IPS-20b (cell line): ENCODE results near the gene MCCC1.
"Not testable (repeated sequence)": the region's sequence is repeated elsewhere in the genome, so short reads cannot be mapped to it uniquely, and the experiment has no call there.

Source experiments
- H3K27ac ChIP-seq: one replicate; pipeline ENCODE4 v1.5.1; 2013; ENCODE audit warnings: low read length
- H3K27me3 ChIP-seq: 2 replicates; pipeline ENCODE4 v1.6.1; 2013; ENCODE audit warnings: mild to moderate bottlenecking, low read length, inconsistent platforms; ENCODE audit not compliant: insufficient read depth
- H3K36me3 ChIP-seq: 2 replicates; pipeline ENCODE4 v1.6.1; 2013; ENCODE audit warnings: low read depth, mild to moderate bottlenecking, inconsistent platforms, low read length, moderate library complexity; ENCODE audit not compliant: insufficient read depth
- H3K4me1 ChIP-seq: 2 replicates; pipeline ENCODE4 v1.6.1; 2013; ENCODE audit warnings: mild to moderate bottlenecking, control low read depth, inconsistent platforms, low read length, moderate library complexity; ENCODE audit not compliant: insufficient read depth
- H3K4me3 ChIP-seq: 2 replicates; pipeline ENCODE4 v1.5.1; 2013; ENCODE audit warnings: mild to moderate bottlenecking, low read length, inconsistent platforms
- H3K9ac ChIP-seq: 2 replicates; pipeline ENCODE4 v1.6.1; 2013; ENCODE audit warnings: low read depth, mild to moderate bottlenecking, inconsistent platforms, low read length, moderate library complexity
- H3K9me3 ChIP-seq: 2 replicates; pipeline ENCODE4 v1.6.1; 2013; ENCODE audit warnings: mild to moderate bottlenecking, low read depth, low read length, inconsistent platforms; ENCODE audit not compliant: insufficient read depth

The MCCC1 gene

GRCh38 chr3:183122257-183122932, 23.1 kb upstream of the MCCC1 start:
- no peaks in the 10 kb centered on the region for H3K4me1 ChIP-seq
- no peak overlapping the region for H3K27ac ChIP-seq
- H3K27me3 ChIP-seq, result peaks cover 6% of the 10 kb centered on the region
- H3K36me3 ChIP-seq, result no peaks in the 10 kb centered on the region
- no peak overlapping the region for H3K4me3 ChIP-seq
- H3K9ac ChIP-seq, result no peak overlapping the region
- H3K9me3 ChIP-seq, result no peaks in the 10 kb centered on the region

- H3K27ac ChIP-seq, result no peak overlapping the region
- H3K27me3 ChIP-seq, result peaks cover 18% of the 10 kb centered on the region
- H3K4me1 ChIP-seq, result peaks cover 4% of the 10 kb centered on the region; the same call in 1 of the 2 replicates
These were observed 21.4 kb upstream of the MCCC1 start for GRCh38 chr3:183120538-183121215.

GRCh38 chr3:183117056-183117455, 17.8 kb upstream of the MCCC1 start:
- Histone ChIP-seq H3K4me1 (peaks cover 21% of the 10 kb centered on the region), H3K9ac (no peak overlapping the region), H3K9me3 (no peaks in the 10 kb centered on the region), H3K36me3 (no peaks in the 10 kb centered on the region), H3K27ac (no peak overlapping the region), H3K27me3 (peaks cover 18% of the 10 kb centered on the region), H3K4me3 (no peak overlapping the region)

More at GRCh38 chr3:183120538-183121215, 21.4 kb upstream of the MCCC1 start:
- Histone ChIP-seq H3K36me3 (no peaks in the 10 kb centered on the region), H3K9me3 (no peaks in the 10 kb centered on the region), H3K4me3 (no peak overlapping the region), H3K9ac (no peak overlapping the region)

GRCh38 chr3:183116025-183116614, 16.8 kb upstream of the MCCC1 start:
- no peaks in the 10 kb centered on the region for H3K36me3 ChIP-seq
- H3K27me3 ChIP-seq, result peaks cover 18% of the 10 kb centered on the region
- H3K4me1 ChIP-seq, result peaks cover 21% of the 10 kb centered on the region
- no peak overlapping the region for H3K27ac ChIP-seq
- no peaks in the 10 kb centered on the region for H3K9me3 ChIP-seq
- peak overlapping the region; percentile 69 for H3K4me3 ChIP-seq
- H3K9ac ChIP-seq, result peak overlapping the region; percentile 38; the same call in 1 of the 2 replicates

GRCh38 chr3:183114384-183115178, 15.3 kb upstream of the MCCC1 start:
- H3K27me3 ChIP-seq, result peaks cover 18% of the 10 kb centered on the region
- no peaks in the 10 kb centered on the region for H3K9me3 ChIP-seq
- peak overlapping the region; percentile 33 for H3K27ac ChIP-seq
- peak overlapping the region; percentile 40 for H3K4me3 ChIP-seq
- H3K36me3 ChIP-seq, result no peaks in the 10 kb centered on the region
- H3K9ac ChIP-seq, result peak overlapping the region; percentile 62; the same call in 1 of the 2 replicates
- peaks cover 21% of the 10 kb centered on the region for H3K4me1 ChIP-seq

GRCh38 chr3:183109847-183110246, 10.6 kb upstream of the MCCC1 start:
- not testable (repeated sequence) for H3K9me3 ChIP-seq, H3K27me3 ChIP-seq, H3K27ac ChIP-seq, H3K4me3 ChIP-seq, H3K36me3 ChIP-seq, H3K9ac ChIP-seq
- H3K4me1 ChIP-seq, result peaks cover 11% of the 10 kb centered on the region; the same call in 1 of the 2 replicates

GRCh38 chr3:183108470-183108869, 9.2 kb upstream of the MCCC1 start:
- no peaks in the 10 kb centered on the region for H3K4me1 ChIP-seq

GRCh38 chr3:183108001-183108449, 8.7 kb upstream of the MCCC1 start:
- H3K9ac ChIP-seq, result no peak overlapping the region
- no peak overlapping the region for H3K4me3 ChIP-seq
- H3K4me1 ChIP-seq, result no peaks in the 10 kb centered on the region
- no peak overlapping the region for H3K27ac ChIP-seq
- no peaks in the 10 kb centered on the region for H3K27me3 ChIP-seq
- H3K9me3 ChIP-seq, result no peaks in the 10 kb centered on the region
- H3K36me3 ChIP-seq, result no peaks in the 10 kb centered on the region

More at GRCh38 chr3:183108470-183108869, 9.2 kb upstream of the MCCC1 start:
- no peak overlapping the region for H3K4me3 ChIP-seq
- H3K27me3 ChIP-seq, result no peaks in the 10 kb centered on the region
- H3K36me3 ChIP-seq, result no peaks in the 10 kb centered on the region
- no peak overlapping the region for H3K9ac ChIP-seq
- no peak overlapping the region for H3K27ac ChIP-seq
- no peaks in the 10 kb centered on the region for H3K9me3 ChIP-seq

GRCh38 chr3:183107372-183107771, 8.1 kb upstream of the MCCC1 start:
- not testable (repeated sequence) for H3K27ac ChIP-seq, H3K9me3 ChIP-seq, H3K4me1 ChIP-seq, H3K4me3 ChIP-seq, H3K27me3 ChIP-seq, H3K36me3 ChIP-seq, H3K9ac ChIP-seq

GRCh38 chr3:183106635-183107034, 7.3 kb upstream of the MCCC1 start:
- H3K9me3 ChIP-seq, result no peaks in the 10 kb centered on the region
- H3K4me1 ChIP-seq, result no peaks in the 10 kb centered on the region
- H3K9ac ChIP-seq, result no peak overlapping the region; the same call in 1 of the 2 replicates
- no peaks in the 10 kb centered on the region for H3K36me3 ChIP-seq
- no peak overlapping the region for H3K27ac ChIP-seq
- no peaks in the 10 kb centered on the region for H3K27me3 ChIP-seq
- no peak overlapping the region for H3K4me3 ChIP-seq

- not testable (repeated sequence) for H3K9ac ChIP-seq, H3K9me3 ChIP-seq, H3K4me1 ChIP-seq, H3K27me3 ChIP-seq, H3K4me3 ChIP-seq, H3K27ac ChIP-seq, H3K36me3 ChIP-seq
These were observed 4.7 kb upstream of the MCCC1 start for GRCh38 chr3:183103950-183104349.
